ENCODE measurements around the gene OR52W1. TPM values are rescaled to one million over a fixed set of nuclear protein-coding genes. Genes with fewer than 3 reads are reported as not detected.

Gene OR52W1
- total and polyA plus RNA-seq, 5 donors from 2014 or later, result not detected

- H3K27ac Mint-ChIP-seq, result no peak overlapping the region
- no peak for ATAC-seq (ENCODE audit: low read depth in 2 of 2)
- Histone ChIP-seq H3K27ac (ENCODE audit: insufficient read depth, low read length, poor library complexity, severe bottlenecking) (no peak overlapping the region), H3K4me1 (ENCODE audit: control insufficient read depth, insufficient read depth, low read length, poor library complexity, severe bottlenecking) (no peaks in the 10 kb centered on the region), H3K9me3 (ENCODE audit: control insufficient read depth in 2 of 2, low read length in 2 of 2) (no peaks in the 10 kb centered on the region), H3K4me3 (ENCODE audit: low read depth, low read length) (no peak overlapping the region), H3K36me3 (ENCODE audit: control insufficient read depth, insufficient read depth, low read length) (no peaks in the 10 kb centered on the region), H3K27me3 (ENCODE audit: control insufficient read depth, insufficient read depth, low read length) (peaks cover 1% of the 10 kb centered on the region)
- H3K4me1 Mint-ChIP-seq, result no peaks in the 10 kb centered on the region
- no peaks in the 10 kb centered on the region for H3K36me3 Mint-ChIP-seq
- peaks cover 10% of the 10 kb centered on the region for H3K27me3 Mint-ChIP-seq
- no peak for DNase-seq
- H3K9me3 Mint-ChIP-seq, result peaks cover 0 to 2% (median 0%) of the 10 kb centered on the region in 7 donors
- no peak overlapping the region for H3K4me3 Mint-ChIP-seq
These were observed 4.9 kb upstream of the OR52W1 start for GRCh38 chr11:6194065-6194581.

GRCh38 chr11:6196396-6196795, 2.6 kb upstream of the OR52W1 start:
- Mint-ChIP-seq H3K9me3 (no peaks in the 10 kb centered on the region), H3K27me3 (peaks cover 10% of the 10 kb centered on the region), H3K4me3 (no peak overlapping the region), H3K27ac (no peak overlapping the region), H3K36me3 (peaks cover 4% of the 10 kb centered on the region), H3K4me1 (no peaks in the 10 kb centered on the region)
- H3K4me1 ChIP-seq (ENCODE audit: control insufficient read depth, insufficient read depth, low read length, poor library complexity, severe bottlenecking), result no peaks in the 10 kb centered on the region
- no peaks in the 10 kb centered on the region for H3K9me3 ChIP-seq (ENCODE audit: control insufficient read depth in 2 of 2, low read length in 2 of 2)
- H3K36me3 ChIP-seq (ENCODE audit: control insufficient read depth, insufficient read depth, low read length), result no peaks in the 10 kb centered on the region
- no peak overlapping the region for H3K27ac ChIP-seq (ENCODE audit: insufficient read depth, low read length, poor library complexity, severe bottlenecking)
- peak in 1 of 3 donors; percentile 8 for DNase-seq
- ATAC-seq (ENCODE audit: low read depth in 2 of 2), result no peak
- no peak overlapping the region for H3K4me3 ChIP-seq (ENCODE audit: low read depth, low read length)
- H3K27me3 ChIP-seq (ENCODE audit: control insufficient read depth, insufficient read depth, low read length), result peaks cover 1% of the 10 kb centered on the region

- Mint-ChIP-seq H3K4me3 (no peak overlapping the region), H3K9me3 (no peaks in the 10 kb centered on the region), H3K4me1 (no peaks in the 10 kb centered on the region), H3K27me3 (peaks cover 6% of the 10 kb centered on the region), H3K27ac (no peak overlapping the region), H3K36me3 (peaks cover 4% of the 10 kb centered on the region)
- H3K27ac ChIP-seq (ENCODE audit: insufficient read depth, low read length, poor library complexity, severe bottlenecking), result no peak overlapping the region
- no peak overlapping the region for H3K4me3 ChIP-seq (ENCODE audit: low read depth, low read length)
- ATAC-seq (ENCODE audit: low read depth in 2 of 2) (no peak), DNase-seq (no peak)
- no peaks in the 10 kb centered on the region for H3K27me3 ChIP-seq (ENCODE audit: control insufficient read depth, insufficient read depth, low read length)
- H3K9me3 ChIP-seq (ENCODE audit: control insufficient read depth in 2 of 2, low read length in 2 of 2), result no peaks in the 10 kb centered on the region
- H3K36me3 ChIP-seq (ENCODE audit: control insufficient read depth, insufficient read depth, low read length), result no peaks in the 10 kb centered on the region
- no peaks in the 10 kb centered on the region for H3K4me1 ChIP-seq (ENCODE audit: control insufficient read depth, insufficient read depth, low read length, poor library complexity, severe bottlenecking)
These were observed 1.4 kb upstream of the OR52W1 start for GRCh38 chr11:6197466-6198200.

GRCh38 chr11:6200975-6201374, 2.0 kb downstream of the OR52W1 start:
- DNase-seq, result no peak
- H3K9me3 ChIP-seq (ENCODE audit: control insufficient read depth in 2 of 2, low read length in 2 of 2), result no peaks in the 10 kb centered on the region
- H3K36me3 ChIP-seq (ENCODE audit: control insufficient read depth, insufficient read depth, low read length), result peaks cover 4% of the 10 kb centered on the region
- peaks cover 9% of the 10 kb centered on the region for H3K4me1 ChIP-seq (ENCODE audit: control insufficient read depth, insufficient read depth, low read length, poor library complexity, severe bottlenecking)
- Mint-ChIP-seq H3K9me3 (peaks cover 0 to 2% (median 0%) of the 10 kb centered on the region in 7 donors), H3K4me3 (no peak overlapping the region), H3K36me3 (peaks cover 9% of the 10 kb centered on the region), H3K4me1 (peaks cover 11 to 16% (median 12%) of the 10 kb centered on the region in 4 donors), H3K27ac (peak overlapping the region in 2 of 3 donors; percentile 10 to 32), H3K27me3 (no peaks in the 10 kb centered on the region)
- no peak for ATAC-seq (ENCODE audit: low read depth in 2 of 2)
- H3K4me3 ChIP-seq (ENCODE audit: low read depth, low read length), result no peak overlapping the region
- H3K27me3 ChIP-seq (ENCODE audit: control insufficient read depth, insufficient read depth, low read length), result no peaks in the 10 kb centered on the region
- no peak overlapping the region for H3K27ac ChIP-seq (ENCODE audit: insufficient read depth, low read length, poor library complexity, severe bottlenecking)

- Mint-ChIP-seq H3K27ac (peak overlapping the region in 1 of 3 donors; percentile 32), H3K4me1 (peaks cover 11 to 16% (median 12%) of the 10 kb centered on the region in 4 donors), H3K9me3 (peaks cover 0 to 2% (median 0%) of the 10 kb centered on the region in 7 donors), H3K4me3 (no peak overlapping the region), H3K36me3 (peaks cover 9% of the 10 kb centered on the region), H3K27me3 (no peaks in the 10 kb centered on the region)
- DNase-seq, result no peak
- ATAC-seq (ENCODE audit: low read depth in 2 of 2), result no peak
- Histone ChIP-seq H3K27ac (ENCODE audit: insufficient read depth, low read length, poor library complexity, severe bottlenecking) (no peak overlapping the region), H3K4me3 (ENCODE audit: low read depth, low read length) (no peak overlapping the region), H3K36me3 (ENCODE audit: control insufficient read depth, insufficient read depth, low read length) (peaks cover 4% of the 10 kb centered on the region), H3K4me1 (ENCODE audit: control insufficient read depth, insufficient read depth, low read length, poor library complexity, severe bottlenecking) (peaks cover 9% of the 10 kb centered on the region), H3K27me3 (ENCODE audit: control insufficient read depth, insufficient read depth, low read length) (no peaks in the 10 kb centered on the region), H3K9me3 (ENCODE audit: control insufficient read depth in 2 of 2, low read length in 2 of 2) (no peaks in the 10 kb centered on the region)
These were observed 2.5 kb downstream of the OR52W1 start for GRCh38 chr11:6201481-6201880.

GRCh38 chr11:6202041-6202440, 3.0 kb downstream of the OR52W1 start:
- no peaks in the 10 kb centered on the region for H3K27me3 Mint-ChIP-seq
- H3K36me3 ChIP-seq (ENCODE audit: control insufficient read depth, insufficient read depth, low read length), result peaks cover 9% of the 10 kb centered on the region
- no peak for DNase-seq
- peaks cover 11 to 16% (median 12%) of the 10 kb centered on the region in 4 donors for H3K4me1 Mint-ChIP-seq
- no peak overlapping the region for H3K27ac ChIP-seq (ENCODE audit: insufficient read depth, low read length, poor library complexity, severe bottlenecking)
- H3K9me3 ChIP-seq (ENCODE audit: control insufficient read depth in 2 of 2, low read length in 2 of 2), result no peaks in the 10 kb centered on the region
- no peak overlapping the region for H3K4me3 Mint-ChIP-seq
- peaks cover 0 to 2% (median 0%) of the 10 kb centered on the region in 7 donors for H3K9me3 Mint-ChIP-seq
- ATAC-seq (ENCODE audit: low read depth in 2 of 2), result no peak
- no peak overlapping the region for H3K4me3 ChIP-seq (ENCODE audit: low read depth, low read length)
- peaks cover 9% of the 10 kb centered on the region for H3K4me1 ChIP-seq (ENCODE audit: control insufficient read depth, insufficient read depth, low read length, poor library complexity, severe bottlenecking)
- H3K27ac Mint-ChIP-seq, result no peak overlapping the region
- H3K27me3 ChIP-seq (ENCODE audit: control insufficient read depth, insufficient read depth, low read length), result no peaks in the 10 kb centered on the region
- peaks cover 9% of the 10 kb centered on the region for H3K36me3 Mint-ChIP-seq

GRCh38 chr11:6203327-6203726, 4.3 kb downstream of the OR52W1 start:
- DNase-seq (peak in 1 of 3 donors; percentile 22), ATAC-seq (ENCODE audit: low read depth in 2 of 2) (peak in 1 of 2 donors; percentile 30)
- H3K36me3 Mint-ChIP-seq, result peaks cover 9% of the 10 kb centered on the region
- Histone ChIP-seq H3K9me3 (ENCODE audit: control insufficient read depth in 2 of 2, low read length in 2 of 2) (no peaks in the 10 kb centered on the region), H3K27ac (ENCODE audit: insufficient read depth, low read length, poor library complexity, severe bottlenecking) (no peak overlapping the region), H3K27me3 (ENCODE audit: control insufficient read depth, insufficient read depth, low read length) (no peaks in the 10 kb centered on the region), H3K4me1 (ENCODE audit: control insufficient read depth, insufficient read depth, low read length, poor library complexity, severe bottlenecking) (peaks cover 9% of the 10 kb centered on the region), H3K36me3 (ENCODE audit: control insufficient read depth, insufficient read depth, low read length) (peaks cover 9% of the 10 kb centered on the region), H3K4me3 (ENCODE audit: low read depth, low read length) (no peak overlapping the region)
- peak overlapping the region in 1 of 3 donors; percentile 19 for H3K27ac Mint-ChIP-seq
- no peak overlapping the region for H3K4me3 Mint-ChIP-seq
- peaks cover 0 to 2% (median 0%) of the 10 kb centered on the region in 7 donors for H3K9me3 Mint-ChIP-seq
- peaks cover 11 to 16% (median 12%) of the 10 kb centered on the region in 4 donors for H3K4me1 Mint-ChIP-seq
- H3K27me3 Mint-ChIP-seq, result no peaks in the 10 kb centered on the region

Data from CD4-positive, CD25-positive, alpha-beta regulatory T cell (primary cell).